Gastroesophageal sphincter (tissue), 4 donors: ENCODE data around the gene MOV10L1. TPM values are rescaled to one million over a fixed set of nuclear protein-coding genes. Genes with fewer than 3 reads are reported as not detected.

Experiments
- ATAC-seq: fragments of 150-250 bp; one replicate; pipeline ENCODE4 v1.9.1; 2016; ENCODE audit warnings: mild to moderate bottlenecking, moderate library complexity
- H3K27ac ChIP-seq, 4 donors: fragments of 200-600 bp; sonication (generic) in 3 of 4; 1 replicate in 3 of 4; 2 replicates in 1 of 4; pipeline ENCODE4 v1.5.1; 2016 to 2019
- H3K27me3 ChIP-seq: fragments of 200-600 bp; sonication (generic); one replicate; pipeline ENCODE4 v1.5.1; 2019
- H3K36me3 ChIP-seq, 2 donors: fragments of 200-600 bp; sonication (generic); one replicate each; pipeline ENCODE4 v1.5.1; 2019; ENCODE audit warnings: control low read depth in 1 of 2
- H3K4me1 ChIP-seq, 3 donors: fragments of 200-600 bp; sonication (generic); 1 replicate in 2 of 3; 2 replicates in 1 of 3; pipeline ENCODE4 v1.5.1; 2016 to 2019; ENCODE audit warnings: control low read depth in 2 of 3
- H3K4me3 ChIP-seq, 2 donors: fragments of 200-600 bp; sonication (generic); one replicate each; pipeline ENCODE4 v1.5.1; 2019; ENCODE audit warnings: mild to moderate bottlenecking in 1 of 2, moderate library complexity in 1 of 2
- H3K9me3 ChIP-seq, 3 donors: fragments of 200-600 bp; sonication (generic); one replicate each; pipeline ENCODE4 v1.5.1; 2017 to 2019; ENCODE audit warnings: control low read depth in 2 of 3
- EP300 ChIP-seq: sonication (generic); formaldehyde crosslinking; IDR thresholded peaks from one replicate; pipeline ENCODE4 v1.6.1; 2017; ENCODE audit warnings: antibody characterized with exemption, mild to moderate bottlenecking
- POLR2A ChIP-seq, 2 donors: fragments of 450-650 bp; IDR thresholded peaks; one replicate each; pipeline ENCODE4 v1.6.1; 2017; ENCODE audit warnings: antibody characterized with exemption in 2 of 2, mild to moderate bottlenecking in 2 of 2, moderate library complexity in 1 of 2
- POLR2AphosphoS5 ChIP-seq: sonication (generic); formaldehyde crosslinking; IDR thresholded peaks from one replicate; pipeline ENCODE4 v1.6.1; 2017; ENCODE audit warnings: antibody characterized with exemption
- WGBS, 2 donors: methylation state at CpG; one replicate each; pipeline ENCODE4 v1.1.5; 2018; ENCODE audit warnings: low coverage in 1 of 2; 5-methylcytosine and 5-hydroxymethylcytosine counted together
- total RNA-seq, 4 donors: library from RNA; depleted of rRNA; stranded (reverse); fragments of >200 nt; gene quantifications; one replicate each; pipeline ENCODE4 v1.1.0, GENCODE V29; 2016
- TF ChIP-seq, protein P1 (sequence below), 4 experiments: fragments of 200-600 bp in 2 of 4; fragments of 450-650 bp in 2 of 4; sonication (generic) in 1 of 4; IDR thresholded peaks; one replicate each; pipeline ENCODE4 v1.5.1; 2017 to 2019; ENCODE audit warnings: antibody characterized with exemption in 4 of 4, mild to moderate bottlenecking in 2 of 4, moderate library complexity in 2 of 4

MOV10L1 gene
- total RNA-seq, 4 donors from 2014 or later: 0.78 TPM; not detected in 3

GRCh38 chr22:50045211-50046018 lies 44.4 kb upstream of the MOV10L1 start:
- Histone ChIP-seq H3K4me1 (no peaks in the 10 kb centered on the region), H3K4me3 (no peak overlapping the region), H3K27me3 (peaks cover 82% of the 10 kb centered on the region), H3K9me3 (peaks cover 0 to 3% (median 0%) of the 10 kb centered on the region in 3 donors), H3K36me3 (no peaks in the 10 kb centered on the region), H3K27ac (no peak overlapping the region)
- 83% methylated on average over 2 of the region's 35 CpGs; no CpG with 5 or more reads in 1 of the 2 donors for WGBS, 2 donors
- TF ChIP-seq POLR2AphosphoS5 (no peak), EP300 (no peak), POLR2A (IDR thresholded peaks at IDR 0.05) (no peak)
- TF ChIP-seq, protein P1, sequence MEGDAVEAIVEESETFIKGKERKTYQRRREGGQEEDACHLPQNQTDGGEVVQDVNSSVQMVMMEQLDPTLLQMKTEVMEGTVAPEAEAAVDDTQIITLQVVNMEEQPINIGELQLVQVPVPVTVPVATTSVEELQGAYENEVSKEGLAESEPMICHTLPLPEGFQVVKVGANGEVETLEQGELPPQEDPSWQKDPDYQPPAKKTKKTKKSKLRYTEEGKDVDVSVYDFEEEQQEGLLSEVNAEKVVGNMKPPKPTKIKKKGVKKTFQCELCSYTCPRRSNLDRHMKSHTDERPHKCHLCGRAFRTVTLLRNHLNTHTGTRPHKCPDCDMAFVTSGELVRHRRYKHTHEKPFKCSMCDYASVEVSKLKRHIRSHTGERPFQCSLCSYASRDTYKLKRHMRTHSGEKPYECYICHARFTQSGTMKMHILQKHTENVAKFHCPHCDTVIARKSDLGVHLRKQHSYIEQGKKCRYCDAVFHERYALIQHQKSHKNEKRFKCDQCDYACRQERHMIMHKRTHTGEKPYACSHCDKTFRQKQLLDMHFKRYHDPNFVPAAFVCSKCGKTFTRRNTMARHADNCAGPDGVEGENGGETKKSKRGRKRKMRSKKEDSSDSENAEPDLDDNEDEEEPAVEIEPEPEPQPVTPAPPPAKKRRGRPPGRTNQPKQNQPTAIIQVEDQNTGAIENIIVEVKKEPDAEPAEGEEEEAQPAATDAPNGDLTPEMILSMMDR (IDR thresholded peaks at IDR 0.05): no peak
- ATAC-seq: no peak

DNA sequence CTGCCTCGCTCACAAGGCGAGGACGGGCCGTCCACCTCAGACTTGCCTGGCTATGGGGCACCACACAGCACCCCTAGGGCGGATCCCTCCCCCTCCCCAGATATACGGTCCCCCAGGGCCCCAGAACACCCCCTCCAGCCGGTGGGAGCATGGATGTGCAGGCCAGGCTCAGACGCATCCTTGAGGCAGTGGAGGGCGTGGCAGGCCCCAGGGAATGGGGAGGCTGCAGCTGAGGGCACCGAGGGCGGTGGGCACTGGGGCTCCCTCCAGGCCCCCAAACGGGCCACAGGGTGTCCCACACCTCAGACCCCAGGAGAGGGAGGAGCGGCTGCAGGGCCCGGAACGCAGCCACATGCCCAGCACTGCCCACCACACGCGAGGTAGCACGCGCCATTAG lies 43.8 kb upstream of the MOV10L1 start:
- no peaks in the 10 kb centered on the region for H3K4me1 ChIP-seq
- no peaks in the 10 kb centered on the region for H3K36me3 ChIP-seq
- TF ChIP-seq POLR2A (IDR thresholded peaks at IDR 0.05) (no peak), EP300 (no peak), POLR2AphosphoS5 (no peak)
- TF ChIP-seq, protein P1 (IDR thresholded peaks at IDR 0.05): no peak
- WGBS, 2 donors: no CpG with 5 or more reads among the region's 19 CpGs
- no peak overlapping the region for H3K4me3 ChIP-seq
- H3K9me3 ChIP-seq: peaks cover 0 to 3% (median 0%) of the 10 kb centered on the region in 3 donors
- peaks cover 78% of the 10 kb centered on the region for H3K27me3 ChIP-seq
- H3K27ac ChIP-seq: no peak overlapping the region
- ATAC-seq: no peak

DNA sequence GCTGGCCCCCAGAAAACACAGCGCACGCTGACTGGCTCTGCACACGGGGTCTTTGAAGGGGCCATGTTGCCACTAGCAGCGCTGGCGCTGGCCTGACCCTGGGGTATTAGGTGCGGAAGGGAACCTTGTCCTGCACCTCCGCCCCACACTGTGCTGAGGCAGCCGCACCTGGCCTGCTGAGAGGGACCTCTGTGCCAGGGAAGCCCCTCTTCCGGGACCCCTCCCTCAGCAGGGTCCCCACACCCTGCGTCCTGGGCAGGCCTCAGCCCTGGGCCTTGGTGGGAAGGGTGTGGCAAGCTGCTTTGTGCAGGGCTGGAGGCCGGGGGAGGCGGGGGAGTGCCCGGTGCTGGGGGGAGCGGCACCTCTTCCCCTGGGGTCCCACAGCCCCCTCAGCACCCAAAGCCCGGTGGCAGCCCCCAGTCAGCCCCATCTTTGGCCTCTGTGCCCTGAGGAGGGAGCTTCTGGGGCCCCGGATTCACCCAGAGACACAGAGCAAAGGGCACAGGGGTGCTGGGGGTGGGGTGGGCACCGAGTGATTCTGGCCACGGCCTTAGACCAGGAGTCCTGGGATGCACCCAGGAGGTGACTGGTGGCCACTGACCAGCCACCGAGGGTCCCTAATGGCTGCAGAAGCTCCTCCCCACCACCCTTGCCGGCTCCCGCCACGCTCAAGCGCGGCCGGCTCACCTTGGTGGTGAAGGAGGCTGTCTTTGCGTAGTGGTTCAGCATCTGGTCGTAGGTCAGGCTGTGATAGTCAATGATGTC lies 43.1 kb upstream of the MOV10L1 start:
- WGBS, 2 donors: no CpG with 5 or more reads among the region's 27 CpGs
- H3K27ac ChIP-seq: no peak overlapping the region
- H3K36me3 ChIP-seq: no peaks in the 10 kb centered on the region
- ATAC-seq: no peak
- no peak overlapping the region for H3K4me3 ChIP-seq
- TF ChIP-seq, protein P1 (IDR thresholded peaks at IDR 0.05): no peak
- TF ChIP-seq EP300: no peak
- no peak for TF ChIP-seq POLR2A (IDR thresholded peaks at IDR 0.05)
- TF ChIP-seq POLR2AphosphoS5: no peak
- no peaks in the 10 kb centered on the region for H3K4me1 ChIP-seq
- peaks cover 77% of the 10 kb centered on the region for H3K27me3 ChIP-seq
- peaks cover 0 to 4% (median 0%) of the 10 kb centered on the region in 3 donors for H3K9me3 ChIP-seq

DNA sequence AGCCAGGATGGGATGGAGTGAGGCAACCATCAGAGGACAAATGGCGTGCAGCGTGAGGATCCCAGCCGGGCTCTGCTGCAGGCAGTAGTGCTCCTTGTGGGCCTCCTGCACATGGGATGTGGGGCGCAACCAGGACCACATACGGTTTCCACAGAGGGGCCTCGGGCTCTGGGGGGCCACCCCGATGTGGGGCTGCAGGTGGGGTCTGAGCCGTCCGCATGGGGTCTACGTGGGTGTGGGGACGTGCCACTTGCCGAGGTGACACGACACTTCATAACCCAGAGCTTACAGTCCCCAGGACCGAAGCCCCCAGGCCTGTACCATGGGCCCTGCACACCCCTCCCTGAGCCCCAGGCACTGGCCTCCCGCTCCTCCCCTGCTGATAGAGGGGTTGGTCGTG lies 42.5 kb upstream of the MOV10L1 start:
- Histone ChIP-seq H3K4me1 (no peaks in the 10 kb centered on the region), H3K27me3 (peaks cover 76% of the 10 kb centered on the region), H3K4me3 (no peak overlapping the region), H3K36me3 (no peaks in the 10 kb centered on the region), H3K27ac (no peak overlapping the region), H3K9me3 (peaks cover 0 to 11% (median 0%) of the 10 kb centered on the region in 3 donors)
- ATAC-seq: no peak
- 97% methylated on average over 6 of the region's 16 CpGs; no CpG with 5 or more reads in 1 of the 2 donors for WGBS, 2 donors
- no peak for TF ChIP-seq EP300
- no peak for TF ChIP-seq POLR2AphosphoS5
- TF ChIP-seq, protein P1 (IDR thresholded peaks at IDR 0.05): no peak
- TF ChIP-seq POLR2A (IDR thresholded peaks at IDR 0.05): no peak
